HepG2 (cell line): ENCODE data around the gene FBXO2. TPM values are rescaled to one million over a fixed set of nuclear protein-coding genes. Genes with fewer than 3 reads are reported as not detected.

Experiments used
- HDAC2 ChIP-seq: sonication (generic); formaldehyde crosslinking; IDR thresholded peaks from 2 replicates; pipeline ENCODE4 v1.4.0; 2020; ENCODE audit warnings: missing genetic modification reagents
- MTA1 ChIP-seq: sonication (generic); formaldehyde crosslinking; IDR thresholded peaks from 2 replicates; pipeline ENCODE4 v1.4.0; 2020; ENCODE audit warnings: missing genetic modification reagents, mild to moderate bottlenecking, borderline replicate concordance
- RXRA ChIP-seq: sonication (generic); formaldehyde crosslinking; IDR thresholded peaks from 2 replicates; pipeline ENCODE4 v1.5.1; 2020; ENCODE audit warnings: missing genetic modification reagents
- SIN3B ChIP-seq: fragments of 150-350 bp; IDR thresholded peaks from 2 replicates; pipeline ENCODE4 v1.6.1; 2014; ENCODE audit warnings: low read length
- XRCC5 ChIP-seq: fragments of 200-400 bp; formaldehyde crosslinking; optimal IDR thresholded peaks from 2 replicates; pipeline ENCODE3; 2017; ENCODE audit warnings: mild to moderate bottlenecking, low read length
- ZFY ChIP-seq: sonication (generic); formaldehyde crosslinking; IDR thresholded peaks from 2 replicates; pipeline ENCODE4 v1.4.0; 2020; ENCODE audit warnings: missing genetic modification reagents
- ZKSCAN5 ChIP-seq: sonication (generic); formaldehyde crosslinking; IDR thresholded peaks from 2 replicates; pipeline ENCODE4 v1.5.1; 2020; ENCODE audit warnings: mild to moderate bottlenecking, missing genetic modification reagents
- ZNF180 ChIP-seq: sonication (generic); formaldehyde crosslinking; IDR thresholded peaks from 2 replicates; pipeline ENCODE4 v1.4.0; 2020; ENCODE audit warnings: low read depth, missing genetic modification reagents, borderline replicate concordance
- ZNF709 ChIP-seq: sonication (generic); formaldehyde crosslinking; IDR thresholded peaks from 2 replicates; pipeline ENCODE4 v1.5.0; 2020; ENCODE audit warnings: mild to moderate bottlenecking, missing genetic modification reagents
- polyA plus RNA-seq, 8 experiments: library from polyadenylated mRNA; depleted of rRNA in 3 of 8; stranded (reverse) in 7 of 8; unstranded in 1 of 8; fragments of >200 nt; fragmentation: Illumina TruSeq in 4 of 8; extraction: Trizol in 4 of 8; gene quantifications; 2 replicates each; pipeline versions ENCODE4 v1.2.1 to v1.2.3, GENCODE V29; 2011 to 2016; ENCODE audit warnings: low read depth in 4 of 8, missing spikeins in 1 of 8, mixed read lengths in 1 of 8; ENCODE audit not compliant: insufficient read depth in 1 of 8
- total RNA-seq, 5 experiments: library from RNA; depleted of rRNA; stranded (reverse); fragments of >200 nt; fragmentation: Illumina TruSeq; extraction: Trizol; gene quantifications; 2 replicates each; pipeline ENCODE4 v1.2.3, GENCODE V29; 2016; ENCODE audit warnings: low read depth in 1 of 5
- TF ChIP-seq, protein P1 (sequence below): IDR thresholded peaks from 2 replicates; pipeline ENCODE4 v1.6.1; 2012; ENCODE audit warnings: low read length, improper control_type of control experiment
- TF ChIP-seq, protein P2 (sequence below): sonication (generic); formaldehyde crosslinking; IDR thresholded peaks from 2 replicates; pipeline ENCODE4 v1.4.0; 2020; ENCODE audit warnings: missing genetic modification reagents
- TF ChIP-seq, protein P3 (sequence below): sonication (generic); formaldehyde crosslinking; IDR thresholded peaks from 2 replicates; pipeline ENCODE4 v1.4.0; 2020; ENCODE audit warnings: low read depth, mild to moderate bottlenecking, missing genetic modification reagents
- TF ChIP-seq, protein P4 (sequence below): sonication (generic); formaldehyde crosslinking; IDR thresholded peaks from 2 replicates; pipeline ENCODE4 v1.4.0; 2020; ENCODE audit warnings: missing genetic modification reagents
- TF ChIP-seq, protein P5 (sequence below): sonication (generic); formaldehyde crosslinking; IDR thresholded peaks from 2 replicates; pipeline ENCODE4 v1.4.0; 2020; ENCODE audit warnings: mild to moderate bottlenecking, missing genetic modification reagents

The FBXO2 gene
- total and polyA plus RNA-seq, 2 of the 13 experiments (the other 11 are each of a cell fraction or from before 2014, with no cell fraction given), result 79.3 to 112 TPM

DNA sequence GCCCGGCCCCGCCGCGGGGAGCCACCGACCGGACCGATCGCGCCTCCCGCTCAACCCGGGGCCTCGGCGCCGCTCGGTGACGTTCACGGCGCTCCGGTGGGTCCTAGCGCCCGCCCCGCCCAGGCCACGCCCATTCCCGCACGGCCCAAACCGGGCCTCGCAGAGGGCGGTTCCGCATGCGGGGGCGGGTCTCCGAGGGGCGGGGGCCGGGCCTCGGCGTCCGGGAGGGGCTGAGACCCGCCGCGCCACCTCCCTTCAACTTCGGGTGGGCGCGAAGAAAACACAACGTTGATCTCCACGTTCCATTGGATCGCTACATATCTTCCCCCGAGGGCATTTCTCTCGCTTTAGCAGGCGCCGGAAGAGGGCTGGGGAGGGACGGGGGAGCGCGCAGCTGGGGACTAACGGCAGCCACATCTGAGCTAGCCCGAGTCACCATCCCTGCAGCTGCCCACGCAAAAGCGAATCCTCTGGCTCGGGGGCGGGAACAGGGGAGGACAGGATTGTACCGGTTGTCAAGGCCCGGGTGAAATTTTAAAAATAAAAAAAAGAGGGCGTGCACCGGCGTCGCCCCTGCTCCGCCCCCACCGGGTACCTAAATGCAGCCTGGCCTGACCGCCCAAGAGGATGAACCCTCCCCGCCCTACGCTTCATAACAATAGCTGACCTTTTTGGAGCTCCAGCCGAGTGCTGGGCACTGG lies 27.0 kb upstream of the FBXO2 start, which contains the start of gene MAD2L2 (continued):
- TF ChIP-seq, protein P1, sequence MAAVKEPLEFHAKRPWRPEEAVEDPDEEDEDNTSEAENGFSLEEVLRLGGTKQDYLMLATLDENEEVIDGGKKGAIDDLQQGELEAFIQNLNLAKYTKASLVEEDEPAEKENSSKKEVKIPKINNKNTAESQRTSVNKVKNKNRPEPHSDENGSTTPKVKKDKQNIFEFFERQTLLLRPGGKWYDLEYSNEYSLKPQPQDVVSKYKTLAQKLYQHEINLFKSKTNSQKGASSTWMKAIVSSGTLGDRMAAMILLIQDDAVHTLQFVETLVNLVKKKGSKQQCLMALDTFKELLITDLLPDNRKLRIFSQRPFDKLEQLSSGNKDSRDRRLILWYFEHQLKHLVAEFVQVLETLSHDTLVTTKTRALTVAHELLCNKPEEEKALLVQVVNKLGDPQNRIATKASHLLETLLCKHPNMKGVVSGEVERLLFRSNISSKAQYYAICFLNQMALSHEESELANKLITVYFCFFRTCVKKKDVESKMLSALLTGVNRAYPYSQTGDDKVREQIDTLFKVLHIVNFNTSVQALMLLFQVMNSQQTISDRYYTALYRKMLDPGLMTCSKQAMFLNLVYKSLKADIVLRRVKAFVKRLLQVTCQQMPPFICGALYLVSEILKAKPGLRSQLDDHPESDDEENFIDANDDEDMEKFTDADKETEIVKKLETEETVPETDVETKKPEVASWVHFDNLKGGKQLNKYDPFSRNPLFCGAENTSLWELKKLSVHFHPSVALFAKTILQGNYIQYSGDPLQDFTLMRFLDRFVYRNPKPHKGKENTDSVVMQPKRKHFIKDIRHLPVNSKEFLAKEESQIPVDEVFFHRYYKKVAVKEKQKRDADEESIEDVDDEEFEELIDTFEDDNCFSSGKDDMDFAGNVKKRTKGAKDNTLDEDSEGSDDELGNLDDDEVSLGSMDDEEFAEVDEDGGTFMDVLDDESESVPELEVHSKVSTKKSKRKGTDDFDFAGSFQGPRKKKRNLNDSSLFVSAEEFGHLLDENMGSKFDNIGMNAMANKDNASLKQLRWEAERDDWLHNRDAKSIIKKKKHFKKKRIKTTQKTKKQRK, result no peak
- TF ChIP-seq ZNF180 (CRISPR knock-in tag) (no peak), MTA1 (CRISPR knock-in tag) (no peak; the same call in 1 of the 2 replicates), RXRA (no peak), ZKSCAN5 (CRISPR knock-in tag) (no peak), XRCC5 (peak; percentile 79), SIN3B (no peak), HDAC2 (no peak), ZNF709 (CRISPR knock-in tag) (peak; percentile 23; the same call in 1 of the 2 replicates), ZFY (CRISPR knock-in tag) (peak; percentile 79)
- TF ChIP-seq, protein P2, sequence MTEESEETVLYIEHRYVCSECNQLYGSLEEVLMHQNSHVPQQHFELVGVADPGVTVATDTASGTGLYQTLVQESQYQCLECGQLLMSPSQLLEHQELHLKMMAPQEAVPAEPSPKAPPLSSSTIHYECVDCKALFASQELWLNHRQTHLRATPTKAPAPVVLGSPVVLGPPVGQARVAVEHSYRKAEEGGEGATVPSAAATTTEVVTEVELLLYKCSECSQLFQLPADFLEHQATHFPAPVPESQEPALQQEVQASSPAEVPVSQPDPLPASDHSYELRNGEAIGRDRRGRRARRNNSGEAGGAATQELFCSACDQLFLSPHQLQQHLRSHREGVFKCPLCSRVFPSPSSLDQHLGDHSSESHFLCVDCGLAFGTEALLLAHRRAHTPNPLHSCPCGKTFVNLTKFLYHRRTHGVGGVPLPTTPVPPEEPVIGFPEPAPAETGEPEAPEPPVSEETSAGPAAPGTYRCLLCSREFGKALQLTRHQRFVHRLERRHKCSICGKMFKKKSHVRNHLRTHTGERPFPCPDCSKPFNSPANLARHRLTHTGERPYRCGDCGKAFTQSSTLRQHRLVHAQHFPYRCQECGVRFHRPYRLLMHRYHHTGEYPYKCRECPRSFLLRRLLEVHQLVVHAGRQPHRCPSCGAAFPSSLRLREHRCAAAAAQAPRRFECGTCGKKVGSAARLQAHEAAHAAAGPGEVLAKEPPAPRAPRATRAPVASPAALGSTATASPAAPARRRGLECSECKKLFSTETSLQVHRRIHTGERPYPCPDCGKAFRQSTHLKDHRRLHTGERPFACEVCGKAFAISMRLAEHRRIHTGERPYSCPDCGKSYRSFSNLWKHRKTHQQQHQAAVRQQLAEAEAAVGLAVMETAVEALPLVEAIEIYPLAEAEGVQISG (CRISPR knock-in tag), result peak; percentile 46; the same call in 1 of the 2 replicates
- TF ChIP-seq, protein P3, sequence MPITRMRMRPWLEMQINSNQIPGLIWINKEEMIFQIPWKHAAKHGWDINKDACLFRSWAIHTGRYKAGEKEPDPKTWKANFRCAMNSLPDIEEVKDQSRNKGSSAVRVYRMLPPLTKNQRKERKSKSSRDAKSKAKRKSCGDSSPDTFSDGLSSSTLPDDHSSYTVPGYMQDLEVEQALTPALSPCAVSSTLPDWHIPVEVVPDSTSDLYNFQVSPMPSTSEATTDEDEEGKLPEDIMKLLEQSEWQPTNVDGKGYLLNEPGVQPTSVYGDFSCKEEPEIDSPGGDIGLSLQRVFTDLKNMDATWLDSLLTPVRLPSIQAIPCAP, result no peak
- TF ChIP-seq, protein P4, sequence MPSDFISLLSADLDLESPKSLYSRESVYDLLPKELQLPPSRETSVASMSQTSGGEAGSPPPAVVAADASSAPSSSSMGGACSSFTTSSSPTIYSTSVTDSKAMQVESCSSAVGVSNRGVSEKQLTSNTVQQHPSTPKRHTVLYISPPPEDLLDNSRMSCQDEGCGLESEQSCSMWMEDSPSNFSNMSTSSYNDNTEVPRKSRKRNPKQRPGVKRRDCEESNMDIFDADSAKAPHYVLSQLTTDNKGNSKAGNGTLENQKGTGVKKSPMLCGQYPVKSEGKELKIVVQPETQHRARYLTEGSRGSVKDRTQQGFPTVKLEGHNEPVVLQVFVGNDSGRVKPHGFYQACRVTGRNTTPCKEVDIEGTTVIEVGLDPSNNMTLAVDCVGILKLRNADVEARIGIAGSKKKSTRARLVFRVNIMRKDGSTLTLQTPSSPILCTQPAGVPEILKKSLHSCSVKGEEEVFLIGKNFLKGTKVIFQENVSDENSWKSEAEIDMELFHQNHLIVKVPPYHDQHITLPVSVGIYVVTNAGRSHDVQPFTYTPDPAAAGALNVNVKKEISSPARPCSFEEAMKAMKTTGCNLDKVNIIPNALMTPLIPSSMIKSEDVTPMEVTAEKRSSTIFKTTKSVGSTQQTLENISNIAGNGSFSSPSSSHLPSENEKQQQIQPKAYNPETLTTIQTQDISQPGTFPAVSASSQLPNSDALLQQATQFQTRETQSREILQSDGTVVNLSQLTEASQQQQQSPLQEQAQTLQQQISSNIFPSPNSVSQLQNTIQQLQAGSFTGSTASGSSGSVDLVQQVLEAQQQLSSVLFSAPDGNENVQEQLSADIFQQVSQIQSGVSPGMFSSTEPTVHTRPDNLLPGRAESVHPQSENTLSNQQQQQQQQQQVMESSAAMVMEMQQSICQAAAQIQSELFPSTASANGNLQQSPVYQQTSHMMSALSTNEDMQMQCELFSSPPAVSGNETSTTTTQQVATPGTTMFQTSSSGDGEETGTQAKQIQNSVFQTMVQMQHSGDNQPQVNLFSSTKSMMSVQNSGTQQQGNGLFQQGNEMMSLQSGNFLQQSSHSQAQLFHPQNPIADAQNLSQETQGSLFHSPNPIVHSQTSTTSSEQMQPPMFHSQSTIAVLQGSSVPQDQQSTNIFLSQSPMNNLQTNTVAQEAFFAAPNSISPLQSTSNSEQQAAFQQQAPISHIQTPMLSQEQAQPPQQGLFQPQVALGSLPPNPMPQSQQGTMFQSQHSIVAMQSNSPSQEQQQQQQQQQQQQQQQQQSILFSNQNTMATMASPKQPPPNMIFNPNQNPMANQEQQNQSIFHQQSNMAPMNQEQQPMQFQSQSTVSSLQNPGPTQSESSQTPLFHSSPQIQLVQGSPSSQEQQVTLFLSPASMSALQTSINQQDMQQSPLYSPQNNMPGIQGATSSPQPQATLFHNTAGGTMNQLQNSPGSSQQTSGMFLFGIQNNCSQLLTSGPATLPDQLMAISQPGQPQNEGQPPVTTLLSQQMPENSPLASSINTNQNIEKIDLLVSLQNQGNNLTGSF (CRISPR knock-in tag), result no peak
- TF ChIP-seq, protein P5, sequence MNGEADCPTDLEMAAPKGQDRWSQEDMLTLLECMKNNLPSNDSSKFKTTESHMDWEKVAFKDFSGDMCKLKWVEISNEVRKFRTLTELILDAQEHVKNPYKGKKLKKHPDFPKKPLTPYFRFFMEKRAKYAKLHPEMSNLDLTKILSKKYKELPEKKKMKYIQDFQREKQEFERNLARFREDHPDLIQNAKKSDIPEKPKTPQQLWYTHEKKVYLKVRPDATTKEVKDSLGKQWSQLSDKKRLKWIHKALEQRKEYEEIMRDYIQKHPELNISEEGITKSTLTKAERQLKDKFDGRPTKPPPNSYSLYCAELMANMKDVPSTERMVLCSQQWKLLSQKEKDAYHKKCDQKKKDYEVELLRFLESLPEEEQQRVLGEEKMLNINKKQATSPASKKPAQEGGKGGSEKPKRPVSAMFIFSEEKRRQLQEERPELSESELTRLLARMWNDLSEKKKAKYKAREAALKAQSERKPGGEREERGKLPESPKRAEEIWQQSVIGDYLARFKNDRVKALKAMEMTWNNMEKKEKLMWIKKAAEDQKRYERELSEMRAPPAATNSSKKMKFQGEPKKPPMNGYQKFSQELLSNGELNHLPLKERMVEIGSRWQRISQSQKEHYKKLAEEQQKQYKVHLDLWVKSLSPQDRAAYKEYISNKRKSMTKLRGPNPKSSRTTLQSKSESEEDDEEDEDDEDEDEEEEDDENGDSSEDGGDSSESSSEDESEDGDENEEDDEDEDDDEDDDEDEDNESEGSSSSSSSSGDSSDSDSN (CRISPR knock-in tag), result peak; percentile 31; the same call in 1 of the 2 replicates
